ENCODE measurements around the gene NHS.

The NHS gene

GRCh38 chrX:17580539-17581152 is 205.6 kb downstream of the NHS start:
- no peak for DNase-seq (ENCODE audit: extremely low read depth in 1 of 2, low read depth in 1 of 2)

GRCh38 chrX:17581641-17582040 is 206.6 kb downstream of the NHS start:
- no peak for DNase-seq (ENCODE audit: extremely low read depth in 1 of 2, low read depth in 1 of 2)

GRCh38 chrX:17584248-17584681 is 209.3 kb downstream of the NHS start:
- no peak for DNase-seq (ENCODE audit: extremely low read depth in 1 of 2, low read depth in 1 of 2)

GRCh38 chrX:17585006-17585405 is 210.0 kb downstream of the NHS start:
- no peak for DNase-seq (ENCODE audit: extremely low read depth in 1 of 2, low read depth in 1 of 2)

GRCh38 chrX:17587366-17587765 is 212.4 kb downstream of the NHS start:
- no peak for DNase-seq (ENCODE audit: extremely low read depth in 1 of 2, low read depth in 1 of 2)

- no peak for DNase-seq (ENCODE audit: extremely low read depth in 1 of 2, low read depth in 1 of 2)
These were observed 213.3 kb downstream of the NHS start for GRCh38 chrX:17588303-17588702.

- DNase-seq (ENCODE audit: extremely low read depth in 1 of 2, low read depth in 1 of 2), result peak in 1 of 2 donors; percentile 10
These were observed 216.1 kb downstream of the NHS start for GRCh38 chrX:17590892-17591740.

GRCh38 chrX:17591741-17592110 is 216.7 kb downstream of the NHS start:
- no peak for DNase-seq (ENCODE audit: extremely low read depth in 1 of 2, low read depth in 1 of 2)

GRCh38 chrX:17592117-17592516 is 217.1 kb downstream of the NHS start:
- DNase-seq (ENCODE audit: extremely low read depth in 1 of 2, low read depth in 1 of 2), result no peak

- DNase-seq (ENCODE audit: extremely low read depth in 1 of 2, low read depth in 1 of 2), result no peak
These were observed 219.7 kb downstream of the NHS start for GRCh38 chrX:17594693-17595092.

GRCh38 chrX:17595456-17596035 is 220.5 kb downstream of the NHS start:
- no peak for DNase-seq (ENCODE audit: extremely low read depth in 1 of 2, low read depth in 1 of 2)

- DNase-seq (ENCODE audit: extremely low read depth in 1 of 2, low read depth in 1 of 2), result no peak
These were observed 221.1 kb downstream of the NHS start for GRCh38 chrX:17596061-17596460.

GRCh38 chrX:17596546-17597205 is 221.7 kb downstream of the NHS start:
- no peak for DNase-seq (ENCODE audit: extremely low read depth in 1 of 2, low read depth in 1 of 2)

- DNase-seq (ENCODE audit: extremely low read depth in 1 of 2, low read depth in 1 of 2), result no peak
These were observed 222.3 kb downstream of the NHS start for GRCh38 chrX:17597327-17597726.

- no peak for DNase-seq (ENCODE audit: extremely low read depth in 1 of 2, low read depth in 1 of 2)
These were observed 222.9 kb downstream of the NHS start for GRCh38 chrX:17597836-17598439.

- DNase-seq (ENCODE audit: extremely low read depth in 1 of 2, low read depth in 1 of 2), result no peak
These were observed 226.6 kb downstream of the NHS start for GRCh38 chrX:17601441-17602200.

GRCh38 chrX:17602245-17602644 is 227.2 kb downstream of the NHS start:
- DNase-seq (ENCODE audit: extremely low read depth in 1 of 2, low read depth in 1 of 2), result no peak

GRCh38 chrX:17603196-17603595 is 228.2 kb downstream of the NHS start:
- no peak for DNase-seq (ENCODE audit: extremely low read depth in 1 of 2, low read depth in 1 of 2)

GRCh38 chrX:17605676-17606075 is 230.7 kb downstream of the NHS start:
- no peak for DNase-seq (ENCODE audit: extremely low read depth in 1 of 2, low read depth in 1 of 2)

- no peak for DNase-seq (ENCODE audit: extremely low read depth in 1 of 2, low read depth in 1 of 2)
These were observed 231.2 kb downstream of the NHS start for GRCh38 chrX:17606231-17606630.
